Right forelimb (tissue), 1 donor: ENCODE measurements around the gene TIMM22.
"Not testable (repeated sequence)": the region's sequence is repeated elsewhere in the genome, so short reads cannot be mapped to it uniquely, and the experiment has no call there.

Experiments
- DNase-seq: peaks from one replicate; pipeline ENCODE4 v3.0.0-alpha.2; 2018

Gene TIMM22

GRCh38 chr17:973053-973452, 23.9 kb upstream of the TIMM22 start:
- no peak for DNase-seq

GRCh38 chr17:974778-975177, 22.2 kb upstream of the TIMM22 start:
- not testable (repeated sequence) for DNase-seq

- DNase-seq, result no peak
Observed at GRCh38 chr17:975371-975915, 21.5 kb upstream of the TIMM22 start.

- no peak for DNase-seq
Observed at GRCh38 chr17:976312-976711, 20.6 kb upstream of the TIMM22 start.

- no peak for DNase-seq
Observed at GRCh38 chr17:977166-977565, 19.8 kb upstream of the TIMM22 start.

- peak; percentile 73 for DNase-seq
Observed at GRCh38 chr17:978103-979093, 18.5 kb upstream of the TIMM22 start.

GRCh38 chr17:979212-979538, 17.8 kb upstream of the TIMM22 start:
- DNase-seq, result no peak

GRCh38 chr17:979539-980405, 17.2 kb upstream of the TIMM22 start, which contains the start of gene NXN:
Gene NXN (minus strand): TSS chr17:979776.
- peak; percentile 97 for DNase-seq

GRCh38 chr17:980406-981291, 16.3 kb upstream of the TIMM22 start:
- DNase-seq, result peak; percentile 82

- DNase-seq, result no peak
Observed at GRCh38 chr17:981292-981658, 15.7 kb upstream of the TIMM22 start.

GRCh38 chr17:983921-984320, 13.0 kb upstream of the TIMM22 start:
- no peak for DNase-seq

GRCh38 chr17:986322-986929, 10.5 kb upstream of the TIMM22 start:
- DNase-seq, result no peak

GRCh38 chr17:987931-988330, 9.0 kb upstream of the TIMM22 start:
- DNase-seq, result no peak

GRCh38 chr17:988561-988960, 8.4 kb upstream of the TIMM22 start:
- DNase-seq, result no peak

- DNase-seq, result no peak
Observed at GRCh38 chr17:992933-993332, 4.0 kb upstream of the TIMM22 start.

GRCh38 chr17:995324-995723, 1.6 kb upstream of the TIMM22 start:
- not testable (repeated sequence) for DNase-seq

- DNase-seq, result no peak
Observed at GRCh38 chr17:998111-998510, 1.2 kb downstream of the TIMM22 start.

- DNase-seq, result no peak
Observed at GRCh38 chr17:1000597-1001461, 3.9 kb downstream of the TIMM22 start.

GRCh38 chr17:1001640-1002411, 4.9 kb downstream of the TIMM22 start:
- DNase-seq, result no peak

- no peak for DNase-seq
Observed at GRCh38 chr17:1002412-1002753, 5.5 kb downstream of the TIMM22 start.
